ENCODE results near the gene PRKCE.

Gene PRKCE

GRCh38 chr2:46187112-46187618 is 535.7 kb downstream of the PRKCE start:
- H3K27ac ChIP-seq = peak overlapping the region; percentile 80
- no peak for DNase-seq (ENCODE audit: low spot score)
- ChIA-PET CTCF (interaction anchor here (0.6 to 0.9 kb wide), 4 partner anchors 107 to 717 kb away, joined by 3 to 8 read pairs (median 4); no protein-coding TSS in a partner anchor), POLR2A (ENCODE audit: low non-redundant PET) (interaction anchor here (0.5 kb wide), 1 partner anchor 44 kb away, joined by 5 read pairs; no protein-coding TSS in a partner anchor)
- TF ChIP-seq CTCF (conservative IDR thresholded peaks at IDR 0.05; ENCODE audit: low read depth) = no peak

GRCh38 chr2:46188041-46188716 is 536.7 kb downstream of the PRKCE start:
- CTCF ChIA-PET = interaction anchor here (0.6 kb wide), 1 partner anchor 191 kb away, joined by 8 read pairs; no protein-coding TSS in a partner anchor
- H3K27ac ChIP-seq = peak overlapping the region; percentile 41
- no peak for DNase-seq (ENCODE audit: low spot score)
- POLR2A ChIA-PET (ENCODE audit: low non-redundant PET) = no interaction called here
- TF ChIP-seq CTCF (conservative IDR thresholded peaks at IDR 0.05; ENCODE audit: low read depth) = no peak

- ChIA-PET POLR2A (ENCODE audit: low non-redundant PET) (no interaction called here), CTCF (interaction anchor here (0.6 to 0.7 kb wide), 2 partner anchors 14 to 131 kb away, joined by 3 read pairs; no protein-coding TSS in a partner anchor)
- no peak for TF ChIP-seq CTCF (conservative IDR thresholded peaks at IDR 0.05; ENCODE audit: low read depth)
- no peak overlapping the region for H3K27ac ChIP-seq
- no peak for DNase-seq (ENCODE audit: low spot score)
Observed at GRCh38 chr2:46193356-46193755, 541.9 kb downstream of the PRKCE start.

- POLR2A ChIA-PET (ENCODE audit: low non-redundant PET) = no interaction called here
- CTCF ChIA-PET = no interaction called here
- DNase-seq (ENCODE audit: low spot score) = no peak
- H3K27ac ChIP-seq = no peak overlapping the region
- TF ChIP-seq CTCF (conservative IDR thresholded peaks at IDR 0.05; ENCODE audit: low read depth) = no peak
Observed at GRCh38 chr2:46193855-46194254, 542.4 kb downstream of the PRKCE start.

GRCh38 chr2:46194856-46195255 is 543.4 kb downstream of the PRKCE start:
- ChIA-PET CTCF (no interaction called here), POLR2A (ENCODE audit: low non-redundant PET) (no interaction called here)
- DNase-seq (ENCODE audit: low spot score) = no peak

GRCh38 chr2:46195819-46196218 is 544.3 kb downstream of the PRKCE start:
- no peak for DNase-seq (ENCODE audit: low spot score)
- CTCF ChIA-PET = interaction anchor here (0.7 kb wide), 1 partner anchor 190 kb away, joined by 3 read pairs; no protein-coding TSS in a partner anchor
- no peak overlapping the region for H3K27ac ChIP-seq
- no peak for TF ChIP-seq CTCF (conservative IDR thresholded peaks at IDR 0.05; ENCODE audit: low read depth)
- POLR2A ChIA-PET (ENCODE audit: low non-redundant PET) = no interaction called here

More at GRCh38 chr2:46194856-46195255, 543.4 kb downstream of the PRKCE start:
- no peak overlapping the region for H3K27ac ChIP-seq
- no peak for TF ChIP-seq CTCF (conservative IDR thresholded peaks at IDR 0.05; ENCODE audit: low read depth)

Measured in RWPE1 (cell line).